Activated CD4-positive, CD25-positive, alpha-beta regulatory T cell treated with anti-CD3 and anti-CD28 coated beads, Interleukin-2, amount 50 U/mL, for 72 hours (primary cell): Measurements from ENCODE around the gene CCDC85A.

Experiments
- DNase-seq: peaks from one replicate; pipeline ENCODE4 v3.0.0; 2021

CCDC85A gene

DNA sequence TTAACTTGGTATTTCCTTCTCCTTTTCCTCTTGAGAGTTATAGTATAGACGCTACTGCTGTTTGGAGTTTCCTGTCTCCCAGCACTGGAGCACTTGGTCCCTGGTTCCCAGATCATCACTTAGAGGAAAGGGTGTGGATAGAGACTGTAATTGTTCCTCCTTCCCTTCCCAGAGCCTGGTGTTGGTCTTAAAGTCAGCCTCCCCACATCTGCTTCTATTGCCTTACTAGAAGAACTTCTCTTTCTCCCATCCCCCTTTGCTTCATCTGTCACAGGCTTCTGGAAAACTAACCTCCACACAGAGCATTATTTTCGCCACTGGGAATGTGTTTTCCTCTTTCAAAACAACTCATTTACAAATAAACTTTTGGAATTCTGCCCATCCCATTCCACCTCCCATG is 131.0 kb downstream of the CCDC85A start:
- DNase-seq, result no peak

DNA sequence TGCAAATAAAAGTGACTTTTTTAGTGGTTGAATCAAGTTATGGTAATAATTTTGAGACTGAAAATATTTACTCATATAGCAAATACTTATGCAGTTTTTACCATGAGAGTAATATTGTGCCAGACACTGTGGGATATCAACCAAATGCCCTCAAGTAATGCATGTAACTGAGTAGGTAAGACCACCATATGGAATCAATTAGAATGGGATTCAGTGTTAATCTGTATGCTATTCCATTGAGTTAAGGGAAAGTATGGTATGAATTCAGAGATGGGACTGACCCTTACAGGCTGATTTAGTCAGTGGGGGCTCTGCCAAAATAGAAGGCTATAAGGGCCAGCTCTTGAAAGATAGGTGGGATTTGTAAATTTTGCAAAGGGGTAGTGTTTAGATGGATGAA is 131.6 kb downstream of the CCDC85A start:
- DNase-seq, result no peak

DNA sequence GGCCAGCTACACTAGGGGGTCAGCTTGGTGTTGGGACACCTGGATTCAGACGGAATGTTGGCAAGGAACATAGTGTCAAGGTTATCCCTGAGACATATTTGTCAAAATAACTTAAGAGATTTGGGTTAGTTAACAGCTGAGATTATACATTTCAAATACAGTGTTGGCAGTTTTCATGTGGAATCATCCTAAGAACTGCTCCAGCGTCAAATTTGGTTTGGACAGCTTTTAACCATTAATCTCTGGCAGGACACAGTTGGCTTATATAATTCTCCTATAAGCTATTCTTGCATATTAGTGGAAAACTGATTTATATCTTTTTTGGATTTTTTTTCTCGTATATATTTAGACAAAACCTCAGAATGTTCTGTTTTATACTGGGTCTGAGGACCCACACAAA is 132.2 kb downstream of the CCDC85A start:
- DNase-seq, result no peak

DNA sequence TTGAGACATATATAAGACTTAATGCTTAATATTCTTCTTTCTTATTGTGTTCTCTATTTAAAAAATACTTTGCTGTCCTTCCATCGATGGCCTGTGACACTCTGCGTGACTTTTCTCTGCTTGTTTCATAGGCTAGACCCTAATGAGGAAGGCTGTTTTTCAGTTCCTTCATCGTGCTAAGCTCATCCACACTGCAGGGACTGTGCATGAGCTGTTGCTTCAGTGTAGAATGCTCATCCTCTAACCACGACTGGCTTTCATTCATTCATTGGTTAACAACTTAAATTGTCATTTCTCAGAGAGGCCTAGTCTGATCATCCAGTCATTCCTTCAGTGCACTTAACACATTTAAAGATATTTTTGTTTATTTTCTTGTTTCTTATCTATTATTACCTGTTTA is 134.4 kb downstream of the CCDC85A start:
- no peak for DNase-seq

DNA sequence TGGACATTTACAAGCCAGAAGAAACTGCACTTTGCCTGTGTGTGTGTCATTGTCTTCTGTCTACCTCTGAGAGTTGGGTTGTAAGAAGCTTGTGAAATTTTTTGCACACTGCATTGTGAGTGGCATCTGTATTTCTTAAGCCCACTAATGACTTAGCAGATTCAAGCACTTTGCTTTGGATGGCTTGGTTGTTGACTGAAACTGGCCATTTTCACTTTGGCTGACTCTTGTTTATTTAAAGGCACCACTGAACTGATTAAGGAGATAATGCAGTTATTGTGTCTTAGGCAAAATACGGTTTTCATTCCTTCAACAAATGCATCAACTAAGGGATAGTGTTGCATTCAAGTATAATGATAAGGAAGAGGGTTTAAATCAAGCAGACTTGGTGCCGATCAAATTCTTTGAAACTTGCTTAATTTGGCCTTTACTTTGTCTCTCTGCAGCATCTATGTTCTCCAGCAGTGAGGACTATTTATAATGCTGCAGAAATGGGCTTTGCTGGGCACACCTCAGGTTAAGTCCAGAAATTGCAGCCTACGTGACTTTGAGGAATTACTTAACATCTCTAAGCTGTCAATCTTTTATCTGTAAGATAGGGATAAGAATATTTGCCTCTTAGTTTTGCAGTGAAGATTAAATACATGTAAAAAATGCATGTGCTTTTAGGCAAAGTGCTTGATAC is 142.0 kb downstream of the CCDC85A start:
- DNase-seq, result no peak

DNA sequence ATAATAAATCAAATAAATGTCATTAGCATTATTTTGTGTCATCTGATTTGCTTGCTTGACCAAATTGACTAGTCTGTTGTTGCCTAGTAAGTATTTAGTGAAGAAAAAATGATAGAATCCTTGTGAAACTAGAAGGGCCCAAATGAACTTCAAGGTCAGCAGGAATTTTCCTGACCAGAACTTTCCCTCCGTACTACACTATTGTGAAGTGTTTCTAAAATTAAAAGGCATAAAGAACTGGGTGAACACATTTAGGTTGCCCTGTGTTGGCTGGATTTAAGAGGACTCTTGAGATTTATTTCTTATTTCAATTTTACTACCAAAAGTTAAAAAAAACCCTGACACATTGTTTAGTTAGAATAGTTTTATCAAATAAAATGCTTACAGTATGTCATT is 142.6 kb downstream of the CCDC85A start:
- DNase-seq, result no peak

DNA sequence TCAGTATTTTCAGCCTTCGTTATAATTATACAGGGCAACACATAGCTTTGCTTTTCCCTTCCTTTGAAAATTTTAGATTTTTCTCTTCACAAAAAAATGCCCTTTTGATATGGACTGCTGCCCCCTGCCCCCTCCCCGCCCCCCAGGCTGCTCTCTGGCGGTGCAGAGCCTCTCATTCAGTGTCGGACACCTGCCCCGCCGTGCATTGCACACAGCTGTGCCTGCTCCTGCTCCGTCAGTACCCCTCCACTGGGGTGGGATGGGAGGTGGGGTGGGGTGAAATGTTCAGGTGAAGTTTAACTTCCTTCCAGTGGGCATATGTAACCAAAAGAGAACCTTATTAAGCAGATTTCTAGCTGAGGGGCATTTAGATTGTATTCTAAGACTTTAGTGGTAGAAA is 148.0 kb downstream of the CCDC85A start:
- DNase-seq, result no peak

DNA sequence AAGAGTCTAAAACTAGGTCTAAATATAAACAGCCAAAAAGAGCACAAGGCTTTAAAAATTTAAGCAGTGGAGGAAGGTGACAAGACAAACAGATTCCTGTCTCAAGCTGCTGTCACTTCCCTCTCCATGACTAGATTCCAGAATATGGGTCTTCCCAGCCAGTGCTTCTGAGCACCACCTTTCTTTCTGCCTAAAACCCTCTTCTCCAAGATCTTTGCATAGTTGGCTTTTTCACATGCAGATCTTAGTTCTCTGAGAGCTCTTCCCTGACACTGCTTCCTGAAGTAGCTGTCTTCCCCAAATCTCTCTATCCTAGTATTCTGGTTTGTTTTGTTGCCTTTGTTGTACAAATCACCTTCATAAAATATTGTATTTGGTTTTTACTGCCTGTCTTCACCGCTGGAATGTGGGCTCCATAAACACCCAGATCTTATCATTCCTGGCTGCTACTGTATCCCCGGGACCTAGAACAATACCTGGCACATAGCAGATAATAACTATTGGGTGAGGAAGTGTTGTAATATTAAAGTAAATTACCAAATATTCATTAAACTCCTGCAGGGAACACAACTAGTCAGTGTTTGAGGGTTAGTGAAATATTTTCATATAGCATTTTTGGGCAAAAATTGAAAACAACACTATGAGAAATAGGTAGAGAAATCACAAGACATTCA is 150.2 kb downstream of the CCDC85A start:
- DNase-seq, result no peak

DNA sequence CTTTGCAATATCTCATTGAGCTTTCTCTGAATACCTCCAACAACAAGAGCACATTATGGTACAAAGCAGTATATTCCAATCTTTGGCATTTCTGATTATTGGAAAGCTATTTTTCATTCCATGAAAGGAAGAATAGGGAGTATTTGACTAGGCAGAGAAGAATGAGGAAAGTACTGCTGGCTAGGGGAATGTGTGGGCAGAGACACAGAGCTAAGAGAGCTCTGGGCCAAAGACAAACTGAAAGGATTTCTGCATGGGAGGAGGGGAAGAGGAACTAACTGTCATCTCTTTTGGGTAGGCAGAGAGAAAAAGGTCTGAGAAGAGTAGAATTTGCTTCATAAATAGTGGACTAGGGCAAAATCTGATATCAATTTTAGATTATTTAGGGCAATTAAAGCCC is 150.8 kb downstream of the CCDC85A start:
- no peak for DNase-seq

DNA sequence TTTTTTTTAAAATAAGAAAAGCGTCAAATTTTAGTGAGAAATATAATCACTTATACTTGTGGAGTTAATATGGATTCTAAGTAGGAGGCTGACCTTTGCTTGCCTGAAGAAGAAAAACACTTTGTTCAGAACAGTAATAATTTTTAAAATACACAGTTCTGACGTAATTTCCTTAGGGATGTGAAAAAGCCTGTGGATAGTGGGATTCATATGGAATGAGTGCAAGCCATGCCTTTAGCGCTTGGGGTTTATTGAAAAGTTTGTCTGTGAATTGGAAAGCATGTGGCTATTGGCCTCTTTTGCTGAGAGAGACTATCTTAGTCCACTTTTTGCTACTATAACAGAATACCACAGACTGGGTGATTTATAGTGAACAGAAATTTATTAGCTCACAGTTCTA is 151.3 kb downstream of the CCDC85A start:
- no peak for DNase-seq

DNA sequence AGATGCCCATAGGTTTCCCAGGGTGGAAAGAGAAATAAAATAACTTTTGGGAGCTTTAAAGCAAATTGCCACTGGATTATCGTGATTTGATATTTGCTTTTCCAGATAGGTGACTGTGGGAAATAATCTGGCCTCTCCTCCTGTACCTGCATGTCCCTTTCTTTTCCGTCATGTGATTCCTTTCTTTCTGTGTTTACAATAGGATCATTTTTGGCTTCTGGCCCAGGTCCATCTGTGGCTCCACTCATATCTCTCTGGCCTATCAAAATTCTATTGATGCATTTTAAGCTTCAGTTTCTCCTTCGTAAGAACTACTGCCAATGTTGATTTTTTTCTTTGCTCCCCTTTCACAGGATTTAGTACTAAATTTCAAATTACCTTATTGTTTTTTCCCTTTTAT is 153.6 kb downstream of the CCDC85A start:
- no peak for DNase-seq

DNA sequence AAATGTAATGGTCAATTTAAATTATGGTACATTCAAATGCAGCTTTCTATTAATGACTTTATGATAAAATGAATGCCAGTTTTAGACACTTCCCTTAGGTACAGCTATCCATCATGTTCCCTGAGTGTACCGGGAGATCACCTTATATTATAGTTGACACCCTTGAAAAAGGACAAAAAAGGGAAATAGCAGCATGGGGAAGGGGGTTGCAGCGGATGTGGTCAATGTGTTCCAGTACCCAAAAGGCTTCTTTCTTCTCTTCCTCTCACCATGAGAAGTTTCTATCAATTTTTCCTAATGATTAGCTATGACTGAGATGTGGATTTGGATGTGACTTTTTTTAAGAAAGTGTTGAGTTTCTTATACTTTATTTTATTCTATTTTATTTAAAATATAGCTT is 154.4 kb downstream of the CCDC85A start:
- DNase-seq, result no peak

DNA sequence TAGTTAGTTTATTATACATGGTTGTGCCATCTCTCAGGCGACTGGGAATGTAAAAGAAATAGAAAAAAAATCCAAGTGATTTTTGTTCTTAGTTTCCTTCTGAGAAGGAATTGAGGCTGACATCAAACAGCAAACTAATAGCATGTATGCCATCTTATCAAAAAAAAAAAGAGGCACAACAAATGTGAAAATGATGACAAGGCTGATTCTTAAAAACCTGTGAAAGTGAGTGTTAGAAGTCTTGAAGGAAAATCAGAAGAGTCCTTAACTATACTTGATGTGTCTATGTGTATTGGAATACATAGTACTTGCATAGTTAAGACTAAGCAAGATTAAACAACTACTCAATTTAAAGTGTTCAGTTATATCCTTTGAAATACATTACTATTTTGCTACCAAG is 161.0 kb downstream of the CCDC85A start:
- DNase-seq, result no peak

DNA sequence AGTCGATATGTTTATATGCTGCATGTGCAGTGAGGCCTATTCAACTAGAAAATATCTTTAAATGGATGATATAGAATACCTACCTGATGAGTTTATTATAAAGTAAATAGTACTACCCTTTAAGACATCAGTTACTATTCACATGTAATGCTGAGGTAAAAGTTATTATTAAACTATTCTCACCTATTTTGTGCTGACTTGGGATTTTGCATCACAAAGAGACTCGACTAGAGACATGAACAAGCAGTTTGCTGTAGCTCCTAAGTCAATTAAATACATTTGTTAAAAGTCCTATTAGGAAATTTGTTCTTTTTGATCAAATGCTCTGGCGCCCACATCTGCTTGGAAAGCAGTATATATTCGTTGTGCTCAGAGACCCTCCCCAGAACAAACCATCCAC is 164.1 kb downstream of the CCDC85A start:
- DNase-seq, result no peak

DNA sequence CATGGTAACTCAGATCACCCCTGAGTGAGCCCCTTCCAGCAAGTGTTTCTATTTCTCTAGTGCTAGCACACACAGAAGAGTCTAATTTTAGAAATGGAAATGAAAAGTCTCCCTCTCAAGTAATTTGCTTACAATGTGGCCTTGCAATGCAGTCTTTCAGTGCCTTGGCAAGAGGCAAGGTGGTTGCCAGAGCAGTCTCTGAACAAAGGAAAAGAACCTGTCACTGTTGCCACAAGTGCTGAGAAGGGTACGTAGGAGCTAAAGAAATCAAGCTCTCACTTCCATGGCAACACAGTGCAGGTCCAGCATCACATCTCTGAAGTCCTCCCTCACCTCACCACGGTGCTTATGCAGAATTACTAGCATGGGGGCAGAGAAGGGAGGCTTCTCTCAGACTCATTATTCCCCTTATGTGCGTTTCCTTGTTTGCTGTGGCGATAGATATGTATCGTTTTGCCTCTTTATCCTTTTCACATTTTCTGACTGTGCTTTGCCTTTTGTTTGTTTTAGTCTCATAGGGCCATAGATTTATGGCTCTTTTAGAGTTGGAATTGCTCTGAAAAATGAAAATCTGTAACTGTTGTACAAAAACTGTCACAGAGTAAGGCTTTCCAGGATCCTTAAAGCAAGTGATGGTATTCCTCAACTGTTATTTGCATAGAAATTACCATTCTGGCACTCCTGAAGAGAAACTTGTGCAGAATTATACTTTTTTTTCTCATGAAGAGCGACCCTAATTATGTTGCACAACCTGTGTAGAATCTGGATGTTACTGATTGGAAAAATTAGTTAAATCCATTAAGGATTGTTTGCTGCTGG is 164.8 kb downstream of the CCDC85A start:
- no peak for DNase-seq

DNA sequence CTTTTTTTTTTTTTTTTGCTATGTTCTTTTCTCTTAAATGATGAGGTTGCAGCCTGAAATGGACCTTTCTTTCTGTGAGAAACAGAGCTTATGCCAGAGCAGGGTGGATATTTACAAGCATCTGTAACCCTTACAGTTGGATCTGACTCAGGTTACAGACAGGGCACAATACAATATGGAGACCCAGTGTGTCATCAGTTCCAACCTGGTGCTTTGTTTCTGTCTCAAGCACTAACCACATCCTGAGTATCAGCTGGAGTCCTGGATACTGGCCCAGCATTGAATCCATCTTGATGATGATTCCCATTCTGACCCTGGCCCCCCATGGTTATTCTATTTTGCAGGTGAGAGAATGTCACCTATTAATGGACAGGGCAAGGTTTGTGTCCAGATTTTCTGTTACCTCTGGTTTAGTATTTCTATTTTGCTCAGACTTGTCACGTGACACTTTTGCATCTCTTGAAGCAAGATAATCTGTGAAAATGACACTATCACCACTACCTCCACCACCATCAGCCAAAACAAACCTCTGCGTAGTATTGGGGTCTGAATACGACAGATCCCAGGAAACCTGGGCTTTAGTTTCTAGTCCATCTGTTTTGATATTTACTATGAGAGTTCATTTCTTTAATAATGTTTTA is 174.0 kb downstream of the CCDC85A start:
- no peak for DNase-seq

DNA sequence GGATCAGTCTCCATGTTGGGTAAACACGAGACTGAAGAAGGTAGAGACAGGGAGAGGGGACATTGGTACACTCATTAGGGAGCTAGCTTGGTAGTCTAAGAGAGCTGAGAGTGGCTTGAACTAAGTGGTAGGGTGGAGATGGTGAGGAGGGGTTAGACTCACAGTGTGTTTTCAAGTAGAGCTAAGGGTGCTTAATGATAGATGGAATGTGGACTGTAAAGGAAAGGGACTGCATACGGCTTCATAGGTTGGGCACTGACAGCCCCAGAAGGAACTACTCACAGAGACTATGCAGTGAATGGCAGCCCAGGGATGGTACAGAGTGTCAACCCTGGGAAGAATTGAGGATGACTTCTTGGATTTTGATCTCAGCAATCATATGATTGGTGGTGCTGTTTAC is 178.1 kb downstream of the CCDC85A start:
- DNase-seq, result no peak

DNA sequence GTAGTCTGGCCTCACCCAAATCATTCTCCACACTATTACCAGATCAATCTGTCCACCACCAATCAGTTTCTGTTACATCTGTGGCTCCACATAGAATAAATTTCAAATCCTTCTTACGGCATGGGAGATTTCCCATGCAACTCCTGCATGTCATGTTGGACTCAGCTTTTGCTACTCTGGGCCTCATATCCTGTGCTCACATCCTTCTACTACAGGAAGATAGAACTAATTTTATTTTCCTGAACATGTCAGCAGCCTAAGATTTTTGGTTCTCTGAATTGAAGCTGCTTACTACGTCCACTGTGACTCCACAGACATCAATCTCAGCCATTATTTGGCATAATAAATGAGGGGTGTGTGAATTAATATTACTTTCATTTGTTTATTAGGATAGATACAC is 181.1 kb downstream of the CCDC85A start:
- DNase-seq, result no peak

DNA sequence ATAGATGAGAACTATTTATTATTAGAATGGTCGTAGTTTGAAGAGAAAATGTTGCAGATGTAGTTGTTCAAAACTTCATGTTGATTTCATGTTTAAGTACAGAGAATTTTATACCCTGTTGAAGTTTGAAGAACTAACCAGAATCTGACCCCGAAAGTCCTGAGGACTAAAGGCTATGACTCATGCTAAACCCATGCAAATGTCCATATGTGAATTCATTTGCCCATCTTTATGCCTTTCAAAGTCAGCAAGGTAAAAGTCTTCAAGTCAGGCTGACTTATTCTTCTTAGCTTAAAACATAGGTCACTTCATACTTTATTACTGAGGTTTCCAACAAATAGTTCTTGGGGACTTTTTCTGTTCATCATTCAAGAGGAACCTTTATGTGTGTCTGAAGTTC is 185.5 kb downstream of the CCDC85A start:
- no peak for DNase-seq

DNA sequence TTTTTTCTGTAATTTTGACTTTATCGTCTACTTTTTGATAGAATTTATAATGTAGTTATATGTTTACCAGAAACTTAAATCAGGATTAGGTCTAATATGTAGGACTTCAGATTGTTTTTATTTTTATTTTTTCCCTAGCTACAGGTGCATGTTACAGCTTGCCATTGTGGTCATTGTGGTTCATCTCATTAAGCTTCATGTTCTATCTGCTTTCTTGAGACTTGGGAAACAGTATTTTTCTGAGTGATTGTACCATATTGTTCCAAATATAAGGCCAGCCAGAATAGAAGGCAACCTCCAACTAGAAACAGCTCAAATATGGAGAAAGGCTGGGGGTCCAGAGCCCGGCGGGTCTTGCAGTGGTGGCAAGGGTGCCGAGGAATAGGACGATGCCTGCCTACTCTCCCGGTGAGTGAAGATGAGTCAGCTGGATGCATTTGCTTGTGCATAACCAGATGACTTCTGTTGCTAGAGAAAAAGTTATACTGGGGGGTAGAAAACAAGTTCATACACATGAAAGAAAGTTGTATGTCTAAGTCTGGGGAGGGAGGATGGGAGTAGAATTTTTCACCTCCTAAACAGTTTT is 188.4 kb downstream of the CCDC85A start:
- DNase-seq, result no peak

DNA sequence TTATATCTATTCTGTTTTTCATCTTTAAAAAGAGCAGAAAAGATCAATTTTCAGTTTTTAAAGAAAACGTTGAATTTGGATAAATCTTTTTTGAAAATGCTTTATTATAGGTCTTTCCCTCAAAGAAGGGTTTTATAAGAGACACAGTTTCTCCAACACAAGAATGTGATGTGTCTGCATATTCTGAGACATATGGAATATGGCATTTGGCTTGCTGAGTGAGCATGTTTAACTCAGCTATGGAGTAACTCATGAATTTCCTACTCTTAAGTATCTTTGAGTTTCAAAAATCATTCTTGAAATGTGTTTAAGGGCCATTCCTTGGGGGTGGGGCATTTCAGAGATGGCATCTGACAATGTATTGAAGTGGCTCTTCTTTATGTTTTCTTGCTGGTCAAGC is 191.5 kb downstream of the CCDC85A start:
- no peak for DNase-seq

DNA sequence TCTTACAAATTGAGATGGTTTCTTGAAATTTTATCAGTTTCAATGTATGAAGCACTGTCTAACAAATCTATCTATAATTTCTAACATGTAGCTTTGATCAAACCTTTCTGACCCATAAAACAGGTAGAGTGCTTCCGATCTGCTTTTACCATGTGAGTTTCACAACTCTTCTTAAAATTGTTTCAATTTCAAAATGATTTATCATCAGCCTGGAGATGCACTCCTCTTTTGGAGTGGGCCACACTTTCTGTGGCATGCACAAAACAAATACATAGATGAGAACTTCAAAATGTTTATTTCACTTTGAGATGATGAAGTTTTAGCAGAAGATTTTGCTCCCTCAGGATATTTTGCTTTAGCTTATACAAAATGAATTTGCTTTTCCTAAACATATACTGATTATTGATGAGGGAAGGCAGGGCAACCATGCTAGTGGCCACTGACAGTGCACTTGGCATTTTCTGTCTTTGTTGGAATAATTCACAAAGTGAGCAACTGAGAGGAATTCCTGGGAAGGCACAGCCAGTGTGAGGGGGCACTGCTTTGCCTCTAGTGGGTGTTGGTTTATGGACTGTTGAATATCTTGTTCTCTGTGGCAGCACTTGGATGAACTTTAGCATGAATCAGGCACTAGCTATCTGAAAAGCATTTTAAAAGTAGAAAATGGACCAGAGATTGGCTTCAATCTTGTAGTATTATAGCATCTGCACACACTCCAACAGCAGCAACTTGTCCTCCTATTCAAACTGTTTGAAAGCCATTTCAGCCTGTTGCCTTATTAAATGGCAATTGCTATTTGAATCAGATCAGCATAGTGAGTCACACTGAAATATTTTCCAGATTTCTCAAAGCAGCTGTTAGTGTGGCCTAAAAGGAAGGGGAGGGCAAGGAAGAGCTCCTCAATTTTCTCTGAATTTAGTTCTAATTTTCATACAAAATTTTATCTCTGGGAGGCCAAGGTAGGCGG is 193.2 kb downstream of the CCDC85A start:
- no peak for DNase-seq
